ENCODE data around the gene SECISBP2L. TPM values are rescaled to one million over a fixed set of nuclear protein-coding genes. Genes with fewer than 3 reads are reported as not detected.

Gene SECISBP2L
- total RNA-seq, 1 experiment from 2014 or later = 24.7 TPM

DNA sequence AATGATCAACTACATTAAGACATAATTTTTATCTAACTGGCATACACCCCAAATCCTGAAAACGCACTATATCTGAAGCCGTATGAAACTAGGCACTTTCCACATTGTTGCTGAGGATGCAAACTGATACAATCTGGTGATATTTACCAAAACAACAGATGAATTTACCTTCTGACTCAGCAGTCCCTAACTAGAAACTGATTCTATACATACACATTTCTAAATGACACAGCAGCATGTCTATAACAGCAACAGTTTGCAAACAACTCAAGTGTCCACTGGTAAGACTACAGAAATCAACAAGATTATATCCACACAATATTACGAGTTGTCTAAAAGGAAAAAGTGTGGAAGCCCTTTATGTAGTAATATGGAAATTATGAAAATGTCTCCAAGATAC lies 22.9 kb downstream of the SECISBP2L start:
- no peak overlapping the region for H3K4me3 Mint-ChIP-seq

More for the DNA sequence above, 22.9 kb downstream of the SECISBP2L start:
- H3K27me3 ChIP-seq (ENCODE audit: insufficient read depth, low read length) = no peaks in the 10 kb centered on the region
- H3K9me3 ChIP-seq (ENCODE audit: control insufficient read depth, low read depth, low read length) = no peaks in the 10 kb centered on the region
- no peak overlapping the region for H3T11ph ChIP-seq (ENCODE audit: low read length)
- no peaks in the 10 kb centered on the region for H4K20me1 ChIP-seq (ENCODE audit: control insufficient read depth, insufficient read depth, insufficient read length)
- no peak overlapping the region for H2BK15ac ChIP-seq (ENCODE audit: low read depth, low read length)
- Mint-ChIP-seq H3K27me3 (ENCODE audit: low read depth) (no peaks in the 10 kb centered on the region), H3K36me3 (ENCODE audit: insufficient read depth in 1 of 3, low read depth in 3 of 3) (peaks cover 11 to 38% (median 37%) of the 10 kb centered on the region in 3 experiments; a peak in 6 of 7 replicates), H3K4me1 (no peaks in the 10 kb centered on the region), H3K9me3 (no peaks in the 10 kb centered on the region), H3K27ac (no peak overlapping the region)
- no peaks in the 10 kb centered on the region for H3K4me1 ChIP-seq (ENCODE audit: insufficient read depth, low read length)
- no peaks in the 10 kb centered on the region for H3K23me2 ChIP-seq (ENCODE audit: insufficient read length, low read depth, low read length, poor library complexity, severe bottlenecking)
- H3K27ac ChIP-seq (ENCODE audit: insufficient read length, low read depth, low read length) = no peak overlapping the region
- WGBS (ENCODE audit: extremely low coverage, insufficient read length, low lambda C conversion rate) = no CpG with 5 or more reads among the region's 3 CpGs
- no peak overlapping the region for H4K91ac ChIP-seq (ENCODE audit: insufficient read length, low read depth, low read length)
- no peak overlapping the region for H4K8ac ChIP-seq (replicated peaks; ENCODE audit: insufficient read length, low read depth, low read length)
- H3K4me2 ChIP-seq (ENCODE audit: insufficient read depth, insufficient read length, low read length) = no peak overlapping the region
- H3K23ac ChIP-seq (ENCODE audit: insufficient read length, low read depth, low read length) = no peak overlapping the region
- H2BK120ac ChIP-seq (ENCODE audit: low read depth, low read length, poor library complexity, severe bottlenecking) = no peak overlapping the region
- no peak overlapping the region for H3K4ac ChIP-seq (ENCODE audit: low read depth, low read length)
- no peak overlapping the region for H2AFZ ChIP-seq (ENCODE audit: low read length)
- no peak for DNase-seq
- no peak overlapping the region for H2AK5ac ChIP-seq (ENCODE audit: insufficient read length, low read length)
- no peak overlapping the region for H3K18ac ChIP-seq (ENCODE audit: insufficient read length, low read depth, low read length)
- no peak overlapping the region for H3K9ac ChIP-seq (ENCODE audit: extremely low read depth, insufficient read length, low read length)
- no peak overlapping the region for H4K5ac ChIP-seq (ENCODE audit: insufficient read length, low read depth, low read length)
- H3K79me1 ChIP-seq (ENCODE audit: insufficient read depth, low read depth, low read length, poor library complexity, severe bottlenecking) = no peaks in the 10 kb centered on the region
- no peak overlapping the region for H3K56ac ChIP-seq (ENCODE audit: insufficient read length, low read depth, low read length)
- TF ChIP-seq, protein P1, sequence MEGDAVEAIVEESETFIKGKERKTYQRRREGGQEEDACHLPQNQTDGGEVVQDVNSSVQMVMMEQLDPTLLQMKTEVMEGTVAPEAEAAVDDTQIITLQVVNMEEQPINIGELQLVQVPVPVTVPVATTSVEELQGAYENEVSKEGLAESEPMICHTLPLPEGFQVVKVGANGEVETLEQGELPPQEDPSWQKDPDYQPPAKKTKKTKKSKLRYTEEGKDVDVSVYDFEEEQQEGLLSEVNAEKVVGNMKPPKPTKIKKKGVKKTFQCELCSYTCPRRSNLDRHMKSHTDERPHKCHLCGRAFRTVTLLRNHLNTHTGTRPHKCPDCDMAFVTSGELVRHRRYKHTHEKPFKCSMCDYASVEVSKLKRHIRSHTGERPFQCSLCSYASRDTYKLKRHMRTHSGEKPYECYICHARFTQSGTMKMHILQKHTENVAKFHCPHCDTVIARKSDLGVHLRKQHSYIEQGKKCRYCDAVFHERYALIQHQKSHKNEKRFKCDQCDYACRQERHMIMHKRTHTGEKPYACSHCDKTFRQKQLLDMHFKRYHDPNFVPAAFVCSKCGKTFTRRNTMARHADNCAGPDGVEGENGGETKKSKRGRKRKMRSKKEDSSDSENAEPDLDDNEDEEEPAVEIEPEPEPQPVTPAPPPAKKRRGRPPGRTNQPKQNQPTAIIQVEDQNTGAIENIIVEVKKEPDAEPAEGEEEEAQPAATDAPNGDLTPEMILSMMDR (conservative IDR thresholded peaks at IDR 0.05) = no peak
- no peak overlapping the region for H2BK12ac ChIP-seq (ENCODE audit: insufficient read length, low read depth, low read length)
- H2BK20ac ChIP-seq (ENCODE audit: low read depth, low read length, poor library complexity, severe bottlenecking) = no peak overlapping the region
- H3K14ac ChIP-seq (ENCODE audit: insufficient read depth, low read length) = no peak overlapping the region
- H2BK5ac ChIP-seq (ENCODE audit: insufficient read length, low read length) = no peak overlapping the region
- H3K79me2 ChIP-seq (ENCODE audit: insufficient read depth, low read length) = no peaks in the 10 kb centered on the region

Data from H9 (cell line).